KBM-7 (cell line): ENCODE measurements around the gene RAB11FIP4.
A peak's percentile ranks its signal among the peaks of the same experiment; 100 is the strongest.

ENCODE experiments used
- DNase-seq: peaks from one replicate; pipeline ENCODE4 v3.0.0-alpha.2; 2015
- in situ Hi-C: fragments of 300-500 bp; cut with MboI; formaldehyde crosslinking; loops from 2 replicates; pipeline ENCODE4 v1.14.3; 2020; ENCODE audit warnings: low sequenced_read_pairs, low pct_unique_long_range_greater_than_20kb, mixed read lengths

RAB11FIP4 gene

GRCh38 chr17:31446195-31446967 is 54.9 kb downstream of the RAB11FIP4 start:
- in situ Hi-C loops: loop anchor here (25.0 kb wide), 1 partner anchor 391 kb away; no protein-coding TSS in a partner anchor
- no peak for DNase-seq

- no peak for DNase-seq
- in situ Hi-C loops: loop anchor here (25.0 kb wide), 1 partner anchor 389 kb away; no protein-coding TSS in a partner anchor
Observed at GRCh38 chr17:31448467-31449077, 57.1 kb downstream of the RAB11FIP4 start.

- in situ Hi-C loops: loop anchor here (25.0 kb wide), 1 partner anchor 388 kb away; no protein-coding TSS in a partner anchor
- DNase-seq: no peak
Observed at GRCh38 chr17:31449111-31449510, 57.6 kb downstream of the RAB11FIP4 start.

- in situ Hi-C loops: loop anchor here (25.0 kb wide), 1 partner anchor 388 kb away; no protein-coding TSS in a partner anchor
- DNase-seq: no peak
Observed at GRCh38 chr17:31449746-31450145, 58.3 kb downstream of the RAB11FIP4 start.

- in situ Hi-C loops: no loop called here
- no peak for DNase-seq
Observed at GRCh38 chr17:31452101-31452500, 60.6 kb downstream of the RAB11FIP4 start.

- no peak for DNase-seq
- in situ Hi-C loops: no loop called here
Observed at GRCh38 chr17:31452561-31453110, 61.2 kb downstream of the RAB11FIP4 start.

- in situ Hi-C loops: no loop called here
- DNase-seq: no peak
Observed at GRCh38 chr17:31453896-31454295, 62.4 kb downstream of the RAB11FIP4 start.

- in situ Hi-C loops: no loop called here
Observed at GRCh38 chr17:31456814-31457213, 65.3 kb downstream of the RAB11FIP4 start.

GRCh38 chr17:31457391-31458234 is 66.1 kb downstream of the RAB11FIP4 start:
- DNase-seq: peak; percentile 9
- in situ Hi-C loops: no loop called here

More at GRCh38 chr17:31456814-31457213, 65.3 kb downstream of the RAB11FIP4 start:
- no peak for DNase-seq

- in situ Hi-C loops: no loop called here
- DNase-seq: no peak
Observed at GRCh38 chr17:31458829-31459228, 67.4 kb downstream of the RAB11FIP4 start.

- no peak for DNase-seq
- in situ Hi-C loops: no loop called here
Observed at GRCh38 chr17:31459716-31460115, 68.2 kb downstream of the RAB11FIP4 start.

GRCh38 chr17:31460226-31460721 is 68.8 kb downstream of the RAB11FIP4 start:
- in situ Hi-C loops: no loop called here
- no peak for DNase-seq

GRCh38 chr17:31461227-31461810 is 69.8 kb downstream of the RAB11FIP4 start:
- DNase-seq: no peak
- in situ Hi-C loops: no loop called here

- in situ Hi-C loops: no loop called here
Observed at GRCh38 chr17:31462261-31462660, 70.8 kb downstream of the RAB11FIP4 start.

GRCh38 chr17:31466096-31466760 is 74.8 kb downstream of the RAB11FIP4 start:
- in situ Hi-C loops: no loop called here
- DNase-seq: no peak

More at GRCh38 chr17:31462261-31462660, 70.8 kb downstream of the RAB11FIP4 start:
- no peak for DNase-seq

GRCh38 chr17:31467502-31468256 is 76.2 kb downstream of the RAB11FIP4 start:
- DNase-seq: no peak
- in situ Hi-C loops: no loop called here

GRCh38 chr17:31469959-31470358 is 78.5 kb downstream of the RAB11FIP4 start:
- DNase-seq: no peak
- in situ Hi-C loops: no loop called here

- in situ Hi-C loops: no loop called here
- DNase-seq: no peak
Observed at GRCh38 chr17:31470592-31470991, 79.1 kb downstream of the RAB11FIP4 start.
